Middle frontal gyrus (tissue), 1 donor: ENCODE data around the gene RPTOR.

ENCODE experiments used
- DNase-seq: peaks from one replicate; pipeline ENCODE4 v3.0.0-alpha.2; 2015; ENCODE audit warnings: low spot score; ENCODE audit errors: extremely low spot score

Gene RPTOR

GRCh38 chr17:80585890-80586845 lies 41.5 kb downstream of the RPTOR start:
- no peak for DNase-seq

DNA sequence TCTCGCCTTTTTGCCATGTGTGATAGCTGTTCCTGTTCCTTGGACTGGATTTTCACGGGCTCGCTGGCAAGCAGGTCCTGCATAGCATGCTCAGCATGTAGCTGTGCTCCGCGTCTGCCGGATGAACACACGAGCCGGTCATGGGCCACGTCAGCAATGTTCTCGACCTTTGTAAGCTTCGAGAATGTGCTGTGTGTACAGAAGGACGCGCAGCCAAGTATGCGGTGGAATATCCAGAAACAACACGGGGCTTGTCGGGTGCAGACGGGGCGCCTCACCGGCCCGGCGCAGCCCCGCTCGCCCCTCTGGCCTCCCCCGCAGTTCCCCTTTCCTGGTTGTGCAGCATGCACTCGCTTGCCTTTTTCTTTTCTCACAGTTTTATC lies 42.2 kb downstream of the RPTOR start:
- no peak for DNase-seq

DNA sequence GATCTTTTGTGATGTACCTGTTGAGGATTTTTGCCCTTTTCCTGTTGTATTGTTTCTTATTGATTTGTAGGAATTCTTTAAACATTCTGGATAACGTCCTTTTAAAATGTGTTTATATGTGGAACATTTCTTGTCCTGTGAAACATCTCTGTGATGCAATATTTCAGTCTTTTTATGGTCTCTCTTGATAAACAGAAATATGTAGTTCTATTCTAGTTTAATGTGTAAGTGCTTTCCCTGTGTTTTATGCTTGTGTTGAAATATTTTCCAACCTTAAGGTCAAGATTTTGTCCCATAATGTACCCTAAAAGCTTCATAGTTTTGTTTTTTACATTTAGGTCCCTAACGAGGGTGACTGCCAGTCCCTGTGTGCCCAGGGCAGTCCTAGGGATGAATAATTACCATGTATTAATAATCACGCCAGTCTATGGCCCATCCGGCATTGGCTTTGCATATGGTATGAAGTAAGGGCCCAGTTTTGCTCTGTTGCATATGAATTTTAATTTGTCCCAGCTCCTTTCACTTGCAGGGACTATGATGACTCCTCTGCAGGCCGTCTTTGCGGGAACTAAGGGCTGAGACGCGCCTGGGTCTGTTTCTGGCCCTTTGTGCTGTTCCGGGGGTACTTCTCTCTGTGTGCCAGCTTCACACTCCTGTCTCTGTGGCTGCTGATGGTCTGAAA lies 44.2 kb downstream of the RPTOR start:
- DNase-seq, result no peak

DNA sequence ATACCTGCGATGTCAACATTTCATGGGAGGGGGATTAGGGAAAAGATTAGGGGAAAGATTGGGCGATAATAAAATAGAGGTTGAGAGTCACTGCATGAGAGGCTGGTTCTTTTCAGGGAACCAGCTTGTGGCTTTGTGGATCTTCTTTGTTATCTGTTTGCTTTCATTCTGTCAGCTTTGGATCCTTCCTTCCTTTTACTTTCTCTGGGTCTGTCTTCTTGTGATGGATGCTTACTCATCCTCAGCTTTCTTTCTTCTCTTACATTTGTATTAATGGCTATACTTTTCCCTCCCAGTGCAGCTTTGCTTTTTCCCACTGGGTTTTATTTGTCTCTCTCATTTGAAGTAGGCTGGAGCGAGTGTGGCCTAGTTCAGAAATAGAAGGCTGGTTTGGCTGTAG lies 47.1 kb downstream of the RPTOR start:
- no peak for DNase-seq

GRCh38 chr17:80592243-80592642 lies 47.6 kb downstream of the RPTOR start:
- no peak for DNase-seq

- DNase-seq, result no peak
Observed at GRCh38 chr17:80593181-80593580, 48.5 kb downstream of the RPTOR start.

GRCh38 chr17:80594431-80595269 lies 50.0 kb downstream of the RPTOR start:
- no peak for DNase-seq

DNA sequence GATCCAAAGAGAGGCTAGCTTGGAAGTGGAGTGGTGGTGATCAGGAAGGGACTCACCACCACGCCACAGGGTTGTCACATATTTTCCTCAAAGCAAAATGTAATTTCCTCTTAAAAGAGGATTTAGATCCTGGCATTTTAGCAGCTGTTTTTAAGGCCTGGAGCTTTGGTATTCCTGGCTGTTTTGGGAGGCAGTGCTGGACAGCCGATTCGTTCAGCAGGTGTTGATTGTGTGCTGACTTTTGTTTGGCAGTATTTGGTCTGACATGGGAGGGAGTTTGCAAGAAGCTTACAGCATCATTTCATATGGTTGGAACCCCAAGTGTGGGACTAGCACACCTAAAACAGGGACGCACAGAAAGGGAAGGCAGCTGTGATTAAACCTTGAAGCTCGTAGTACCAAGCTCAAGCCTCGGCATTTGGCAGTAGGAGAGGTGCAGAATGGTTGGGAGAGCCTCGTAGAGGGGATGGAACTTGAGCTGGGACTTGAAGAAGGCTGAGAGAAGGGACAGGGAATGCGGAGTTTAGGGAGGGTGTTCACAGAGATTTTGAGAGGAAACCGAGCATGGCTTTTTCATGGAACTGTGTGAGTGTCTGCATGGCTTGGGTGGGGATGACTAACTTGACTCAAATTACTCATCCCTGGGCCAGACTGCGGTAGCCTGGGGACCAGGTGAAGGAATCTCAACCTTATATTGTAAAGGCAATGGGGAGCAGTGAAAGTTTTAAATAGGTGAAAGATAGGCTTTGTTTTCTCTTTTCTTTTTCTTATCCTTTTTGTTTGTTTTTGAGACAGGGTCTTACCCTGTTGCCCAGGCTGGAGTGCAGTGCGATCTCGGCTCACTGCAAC lies 52.3 kb downstream of the RPTOR start:
- no peak for DNase-seq

- no peak for DNase-seq
Observed at GRCh38 chr17:80598813-80599545, 54.3 kb downstream of the RPTOR start.

DNA sequence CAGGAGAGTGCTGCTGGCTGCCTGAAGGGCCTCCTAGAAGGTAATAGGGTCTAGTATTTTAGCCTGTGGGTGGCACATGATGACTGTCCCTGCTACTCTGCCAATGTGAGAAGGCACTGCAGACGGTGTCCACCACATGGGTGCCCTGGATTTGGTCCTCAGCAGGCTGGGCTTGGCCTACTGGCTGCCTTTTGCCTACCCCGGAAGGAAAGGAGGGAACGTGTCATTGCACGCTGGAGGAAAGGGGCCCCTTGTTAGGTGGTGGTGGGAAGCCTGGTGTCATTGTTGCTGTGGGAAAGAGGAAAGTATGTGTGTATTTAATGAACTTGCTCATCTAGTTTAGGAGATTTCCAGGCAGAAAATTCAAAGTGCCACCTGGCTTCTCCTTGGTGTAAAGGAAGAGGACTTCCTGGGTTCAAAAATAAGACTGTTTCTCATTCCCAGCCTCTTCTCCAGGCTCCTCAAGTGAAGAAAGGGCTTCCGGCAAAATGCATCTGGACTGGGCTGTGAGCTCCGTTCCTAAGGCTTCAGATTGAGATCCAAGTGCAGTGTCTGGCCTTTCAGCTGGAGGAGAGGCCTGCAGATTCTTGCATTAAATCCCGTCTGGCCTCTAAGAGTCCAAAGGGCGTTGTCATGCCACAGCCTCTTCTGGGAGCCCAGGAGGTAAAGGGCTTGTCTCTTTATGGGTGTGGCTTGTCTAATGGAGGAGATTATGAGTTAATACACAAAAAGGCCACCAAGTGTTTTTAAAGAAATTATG lies 55.1 kb downstream of the RPTOR start:
- no peak for DNase-seq

DNA sequence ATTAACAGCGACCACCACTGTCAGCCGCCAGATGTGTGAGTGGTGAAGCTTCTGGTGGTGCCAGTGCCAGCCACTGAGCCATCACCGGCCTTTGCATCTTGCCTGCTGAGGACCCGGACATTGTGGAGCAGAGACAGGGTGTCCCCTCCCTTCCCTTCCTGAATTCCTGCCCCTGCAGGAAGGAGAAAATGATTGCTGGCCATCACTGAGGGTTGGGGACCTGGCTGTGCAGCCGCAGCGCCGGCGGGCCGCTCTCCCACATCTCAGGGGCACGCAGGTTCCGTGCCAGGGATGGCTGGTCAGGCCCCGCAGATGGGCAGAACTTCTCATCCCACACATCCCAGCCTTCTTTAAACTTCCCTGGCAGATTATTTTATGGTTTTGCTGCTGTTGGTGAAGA lies 56.5 kb downstream of the RPTOR start:
- no peak for DNase-seq

- no peak for DNase-seq
Observed at GRCh38 chr17:80603396-80603795, 58.8 kb downstream of the RPTOR start.

DNA sequence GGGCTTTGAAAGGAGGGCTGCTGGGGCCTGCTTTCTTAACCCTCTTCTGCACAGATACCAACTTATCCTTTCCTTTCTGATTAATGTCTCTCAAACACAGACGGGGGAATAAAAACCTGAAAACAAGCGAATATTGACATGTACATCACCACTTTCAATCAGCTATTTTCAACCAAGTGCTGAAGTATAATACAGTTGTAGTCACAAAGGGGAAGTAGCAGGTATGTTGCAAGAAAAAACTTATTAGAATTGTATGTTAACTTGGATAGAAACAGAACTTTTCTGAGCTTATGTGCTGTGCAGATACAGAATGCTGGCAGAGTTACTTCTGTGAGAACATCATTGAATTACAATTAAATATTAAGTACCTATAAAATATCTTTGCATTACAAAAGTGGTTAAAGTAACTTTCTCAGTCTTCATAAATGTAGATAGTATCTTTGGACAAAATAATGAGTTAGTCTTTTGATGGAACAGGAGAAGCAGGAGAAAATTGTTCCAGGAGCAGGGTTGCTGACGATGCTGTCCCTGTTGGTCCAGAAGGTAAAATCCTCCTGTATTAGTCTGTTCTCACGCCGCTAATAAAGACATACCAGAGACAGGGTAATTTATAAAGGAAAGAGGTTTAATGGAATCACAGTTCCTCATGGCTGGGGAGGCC lies 59.5 kb downstream of the RPTOR start:
- DNase-seq, result no peak

DNA sequence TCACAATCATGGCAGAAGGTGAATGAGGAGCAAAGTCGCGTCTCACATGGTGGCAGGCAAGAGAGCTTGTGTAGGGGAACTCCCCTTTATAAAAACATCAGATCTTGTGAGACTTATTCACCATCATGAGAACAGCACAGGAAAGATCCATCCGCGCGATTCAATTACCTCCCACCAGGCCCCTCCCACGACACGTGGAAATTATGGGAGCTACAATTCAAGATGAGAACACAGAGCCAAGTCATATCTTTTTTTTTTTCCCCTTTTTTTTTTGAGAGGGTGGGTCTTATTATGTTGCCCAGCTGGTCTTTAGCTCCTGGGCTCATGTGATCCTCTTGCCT lies 60.0 kb downstream of the RPTOR start:
- DNase-seq, result no peak

GRCh38 chr17:80605326-80606066 lies 60.9 kb downstream of the RPTOR start:
- DNase-seq, result no peak

- DNase-seq, result no peak
Observed at GRCh38 chr17:80608326-80608725, 63.7 kb downstream of the RPTOR start.

GRCh38 chr17:80609757-80610156 lies 65.1 kb downstream of the RPTOR start:
- no peak for DNase-seq

- DNase-seq, result no peak
Observed at GRCh38 chr17:80611816-80612215, 67.2 kb downstream of the RPTOR start.
